GM18526 (cell line): ENCODE measurements around the gene SRBD1.

ENCODE experiments used
- POLR2A ChIP-seq: IDR thresholded peaks from 3 replicates; pipeline ENCODE4 v1.6.1; 2011; ENCODE audit not compliant: insufficient read length; ENCODE audit errors: extremely low read depth

Gene SRBD1

DNA sequence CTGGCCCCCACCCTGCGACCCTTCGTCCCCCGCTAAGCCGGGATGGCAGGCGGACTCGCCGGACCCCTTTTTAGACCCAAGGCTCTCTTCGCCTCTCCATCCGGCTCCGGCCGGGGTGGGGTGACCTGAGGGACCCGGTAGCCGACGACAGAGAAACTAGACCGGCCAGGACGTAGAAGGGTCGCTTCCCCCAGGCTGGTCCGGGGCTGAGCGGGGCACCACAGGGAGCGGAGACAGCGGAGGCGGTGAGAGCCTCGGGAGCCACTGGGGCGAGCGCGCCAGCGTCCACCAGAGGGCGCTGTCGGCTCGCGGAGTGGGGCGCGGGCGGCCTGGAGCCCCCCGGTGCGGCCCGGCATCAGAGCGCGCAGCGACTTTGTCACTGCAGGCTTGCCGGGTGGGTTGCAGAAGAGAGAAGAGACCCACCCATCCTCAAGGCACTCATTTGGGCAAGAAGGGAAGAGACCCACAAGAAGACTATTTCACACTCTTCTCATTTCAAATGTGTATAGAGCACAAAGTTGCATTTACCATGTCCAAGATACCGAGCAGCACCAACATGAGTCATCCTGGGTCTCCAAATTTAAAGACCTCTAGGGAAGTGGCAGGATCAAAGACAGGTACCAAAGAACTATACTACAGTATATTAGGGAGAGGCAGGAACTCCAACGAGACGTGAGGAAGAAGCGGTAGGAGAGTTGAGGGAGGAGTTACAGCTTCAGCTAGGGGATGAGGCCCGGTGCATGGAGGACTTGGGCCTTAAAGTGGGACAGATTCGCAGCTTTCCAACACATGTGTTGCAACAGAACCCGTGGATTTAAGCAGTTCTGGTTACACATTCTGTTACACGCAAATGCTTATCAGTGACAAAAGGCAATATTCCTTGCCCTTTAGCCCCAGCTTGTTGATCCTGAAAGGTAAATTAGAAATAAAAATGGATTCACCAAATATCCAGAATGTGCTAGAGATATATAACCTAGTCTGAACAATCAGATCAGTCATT, 32.8 kb upstream of the SRBD1 start:
- no peak for TF ChIP-seq POLR2A

DNA sequence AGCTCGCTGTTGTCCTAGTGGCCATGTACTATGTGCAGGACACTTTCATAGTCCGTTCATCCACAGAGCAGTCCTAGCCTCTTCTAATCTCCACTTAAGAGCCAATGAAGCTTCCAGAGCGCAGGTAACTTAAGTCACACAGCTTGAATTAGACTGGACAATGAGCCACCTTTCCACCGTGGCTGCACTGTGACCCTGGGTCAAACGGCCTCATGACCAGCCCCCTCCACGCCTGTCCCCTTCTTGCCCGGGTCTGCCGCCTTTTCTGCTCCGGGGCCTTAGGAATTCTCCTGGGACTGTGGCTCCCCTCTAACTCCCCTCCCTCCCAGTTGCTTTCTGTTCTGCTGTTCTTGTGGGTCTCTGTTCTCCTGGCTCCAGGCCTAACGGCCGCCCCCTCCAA, 32.0 kb upstream of the SRBD1 start:
- TF ChIP-seq POLR2A, result no peak

DNA sequence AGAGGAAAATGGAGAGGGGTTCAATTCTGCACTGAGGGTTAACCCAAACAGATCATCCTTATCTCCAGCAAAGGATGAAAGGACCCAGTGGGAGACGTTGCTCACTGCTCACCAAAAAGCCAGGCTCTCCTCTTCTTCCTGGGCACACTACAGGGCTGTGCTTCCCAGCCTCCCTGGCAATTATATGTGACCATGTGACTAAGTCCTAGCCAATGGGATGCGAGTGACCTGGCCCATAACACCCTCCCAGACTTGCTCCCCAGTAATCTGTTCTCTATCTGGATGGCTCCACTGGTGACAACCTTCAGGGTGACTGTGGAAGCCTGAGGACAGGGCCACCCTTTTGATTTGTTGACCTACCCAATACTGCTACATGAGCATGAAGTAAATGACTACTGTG, 29.5 kb upstream of the SRBD1 start:
- TF ChIP-seq POLR2A, result no peak

DNA sequence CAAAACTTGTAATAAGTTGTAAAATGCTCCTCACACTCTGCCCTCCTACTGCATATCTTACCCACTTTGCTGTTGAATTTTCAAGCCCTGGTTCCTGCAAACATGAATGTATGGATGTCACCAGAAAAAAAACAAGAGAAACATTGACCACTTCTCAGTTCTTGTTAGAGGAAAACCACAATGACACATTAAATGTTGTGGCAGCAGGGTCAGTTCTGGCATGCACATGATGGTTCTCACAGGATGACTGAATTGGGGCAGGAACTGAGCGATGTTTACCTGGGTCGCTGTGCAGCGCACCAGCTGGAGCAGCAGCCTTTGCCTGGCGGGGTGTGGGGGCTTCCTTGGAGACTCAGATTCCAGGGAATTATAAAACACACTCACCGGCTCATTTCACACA, 26.4 kb upstream of the SRBD1 start:
- TF ChIP-seq POLR2A, result no peak

DNA sequence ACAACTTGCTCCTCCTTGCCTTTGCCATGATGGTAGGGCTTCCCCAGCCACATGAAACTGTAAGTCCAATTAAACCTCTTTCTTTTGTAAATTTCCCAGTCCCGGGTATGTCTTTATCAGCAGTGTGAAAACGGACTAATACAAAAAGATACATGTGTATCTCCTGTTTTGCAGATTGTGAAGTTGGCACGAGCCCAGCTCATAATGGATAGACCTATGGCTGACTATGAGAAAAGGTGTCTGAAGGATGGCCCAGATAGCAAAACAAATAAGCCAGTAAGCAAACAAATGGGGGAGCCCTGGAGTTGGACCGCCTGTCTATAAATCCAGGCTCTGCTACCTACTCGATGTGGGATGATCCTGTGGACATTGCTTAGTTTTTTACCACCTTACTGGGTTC, 24.9 kb upstream of the SRBD1 start:
- no peak for TF ChIP-seq POLR2A

DNA sequence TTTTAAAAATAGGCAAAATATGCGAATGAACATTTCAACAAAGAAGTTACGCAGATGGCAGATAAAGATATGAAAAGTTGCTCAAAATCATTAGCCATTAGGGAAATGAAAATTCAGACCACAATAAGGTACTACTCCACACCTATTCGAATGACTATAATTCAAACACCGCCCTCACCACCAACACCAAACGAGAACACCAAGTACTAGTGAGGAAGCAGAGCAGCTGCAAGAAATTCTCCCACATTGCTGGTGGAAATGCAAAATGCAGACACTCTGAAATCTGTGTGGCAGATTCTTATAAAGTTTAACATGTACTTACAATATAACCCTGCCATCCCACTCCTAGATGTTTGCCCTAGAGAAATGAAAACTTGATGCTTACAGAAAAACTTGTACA, 23.2 kb upstream of the SRBD1 start:
- TF ChIP-seq POLR2A, result no peak

DNA sequence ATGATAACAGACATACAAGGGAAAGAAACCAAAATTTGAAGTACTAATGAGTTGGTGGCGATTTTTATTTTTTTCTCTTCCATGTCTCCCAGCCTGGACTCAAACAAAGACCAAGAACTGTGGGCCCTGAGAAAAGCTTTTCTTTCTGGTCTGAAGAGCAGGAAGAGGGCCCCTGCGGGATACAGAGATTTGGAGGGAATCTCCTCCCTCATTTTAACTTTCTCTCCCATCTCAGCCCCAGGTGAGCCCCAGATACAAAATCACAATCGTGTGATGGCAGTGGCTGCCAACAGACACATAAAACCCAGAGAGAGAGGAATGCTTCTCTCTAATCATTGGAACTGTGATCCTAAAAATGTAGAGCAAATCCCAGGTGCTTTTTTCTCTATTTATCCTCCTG, 20.9 kb upstream of the SRBD1 start:
- no peak for TF ChIP-seq POLR2A

DNA sequence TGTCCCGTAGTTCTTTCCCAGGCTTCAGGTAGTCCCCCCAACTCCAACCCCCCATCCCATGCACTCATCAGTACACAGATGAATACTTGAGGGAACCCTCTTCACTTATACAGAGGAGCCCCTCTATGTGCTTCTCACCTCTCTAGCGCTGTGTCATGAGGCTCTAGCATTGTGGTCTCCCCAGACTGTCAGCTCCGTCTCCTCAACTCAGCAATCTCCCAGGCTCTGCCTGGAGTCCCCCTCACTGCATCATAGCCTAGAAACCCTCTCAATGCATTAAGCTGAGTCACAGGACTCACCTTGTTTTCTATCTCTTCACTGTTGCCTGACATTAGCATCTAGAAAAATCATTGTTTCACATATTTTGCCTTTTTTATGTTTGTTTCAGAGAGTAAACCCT, 20.3 kb upstream of the SRBD1 start:
- no peak for TF ChIP-seq POLR2A

DNA sequence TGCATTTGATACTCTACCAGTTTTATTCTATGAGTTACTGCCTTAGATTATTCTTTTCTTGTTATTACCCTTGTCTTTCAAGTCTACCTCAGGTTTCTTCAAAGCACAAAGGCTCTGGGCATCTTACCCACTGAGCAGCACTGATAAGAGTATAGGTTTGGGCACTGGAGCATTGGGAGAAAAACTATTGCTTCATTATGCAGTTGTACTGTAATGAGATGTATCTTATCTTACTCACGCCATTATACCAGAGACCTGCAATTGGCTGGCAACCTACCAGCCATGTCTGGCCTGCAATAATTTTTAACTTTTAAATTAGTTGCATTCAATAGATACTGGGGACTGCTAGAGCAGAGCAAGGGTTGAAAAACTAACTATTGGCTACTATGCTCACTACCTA, 18.9 kb upstream of the SRBD1 start:
- TF ChIP-seq POLR2A, result no peak

DNA sequence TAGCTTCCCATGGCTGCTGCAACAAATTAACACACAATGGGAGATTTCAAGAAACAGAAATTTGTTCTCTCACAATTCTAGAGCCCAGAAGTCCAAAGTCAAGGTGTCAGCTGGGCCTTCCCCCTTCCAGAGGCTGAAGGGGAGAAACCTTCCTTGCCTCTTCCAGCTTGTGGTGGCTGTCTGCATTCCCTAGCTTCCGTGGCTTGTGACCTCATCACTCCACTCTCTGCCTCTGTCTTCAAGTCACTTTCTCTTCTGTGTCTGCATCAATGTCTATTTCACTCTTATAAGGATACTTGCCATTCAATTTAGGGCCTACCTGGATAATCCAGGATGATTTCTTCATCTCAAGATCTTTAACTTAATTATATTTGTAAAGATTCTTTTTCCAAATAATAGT, 16.8 kb upstream of the SRBD1 start:
- TF ChIP-seq POLR2A, result no peak

DNA sequence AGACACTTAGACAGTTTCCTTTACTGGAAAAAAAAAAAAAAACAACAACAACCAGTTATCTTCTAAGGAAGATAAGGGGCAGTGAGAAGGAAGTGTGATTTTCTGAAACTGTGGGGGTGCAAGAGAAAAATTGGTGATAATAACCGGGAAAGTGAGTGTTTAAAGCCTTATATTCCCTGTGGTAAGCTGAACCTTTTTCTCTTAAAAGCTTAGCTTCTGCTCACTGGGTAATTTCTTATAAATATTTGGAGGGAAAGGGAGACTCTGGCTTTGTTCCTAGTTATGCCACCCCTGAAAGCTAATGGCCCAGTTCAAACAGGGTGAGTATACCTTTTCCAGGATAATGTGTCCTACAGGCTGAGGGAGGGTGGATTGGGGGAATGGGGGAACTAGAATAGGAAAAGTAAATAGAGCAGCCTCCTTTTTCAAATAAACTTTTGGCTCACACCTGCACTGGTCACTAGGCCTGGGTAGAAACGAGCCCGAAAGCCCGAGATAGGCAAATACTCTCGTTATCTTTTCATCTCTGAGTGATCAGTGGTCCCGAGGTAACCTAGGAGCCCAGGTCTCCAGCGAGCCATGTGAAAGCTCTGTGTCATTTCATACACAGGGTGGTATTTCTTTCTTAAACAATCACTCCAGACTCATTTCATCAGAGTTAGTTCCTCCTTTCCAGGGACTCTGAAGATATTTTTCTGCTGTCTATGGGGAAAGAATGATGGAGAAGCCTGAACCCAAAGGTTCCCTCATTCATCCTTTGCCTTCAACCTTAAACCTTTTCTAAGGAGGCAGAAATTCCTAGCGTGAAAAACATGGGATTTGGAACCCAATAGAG, 15.5 kb upstream of the SRBD1 start:
- TF ChIP-seq POLR2A, result no peak

DNA sequence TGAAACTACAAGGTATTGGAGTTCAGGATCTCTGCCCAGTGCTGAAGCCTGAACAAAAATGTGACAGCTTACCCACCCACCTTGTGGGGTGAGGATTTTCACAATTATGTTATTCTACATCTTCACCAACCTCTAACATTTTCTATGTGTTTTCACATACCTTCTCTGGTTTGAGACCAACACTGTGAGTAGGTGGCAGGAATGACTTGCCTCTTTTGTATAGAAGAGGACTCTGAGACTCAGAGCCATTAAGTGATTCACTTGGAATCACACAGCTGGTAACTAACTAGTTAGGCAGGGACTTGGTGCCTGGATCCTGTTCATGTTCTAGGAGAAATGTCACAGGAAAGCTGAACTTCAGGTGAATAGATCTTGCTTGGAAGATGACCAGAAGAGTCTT, 14.8 kb upstream of the SRBD1 start:
- no peak for TF ChIP-seq POLR2A

DNA sequence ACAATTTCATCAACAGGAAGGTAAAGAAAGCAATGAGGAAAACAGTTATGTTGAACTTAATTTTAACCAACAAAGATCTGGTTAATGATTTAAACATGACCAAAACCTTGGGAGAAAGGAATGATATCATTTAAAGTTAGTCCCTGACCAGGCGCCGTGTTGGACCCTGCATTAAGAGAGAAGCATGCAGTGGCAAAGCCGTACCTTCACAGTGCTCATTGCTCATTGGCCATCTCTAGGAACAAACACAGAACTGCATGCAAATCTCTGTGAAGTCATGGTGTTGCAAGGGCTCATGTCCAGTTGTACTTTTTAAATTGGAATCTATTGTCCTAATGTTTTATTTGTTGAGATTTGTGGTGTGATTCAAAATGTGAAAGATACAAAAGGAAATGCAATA, 12.0 kb upstream of the SRBD1 start:
- no peak for TF ChIP-seq POLR2A

DNA sequence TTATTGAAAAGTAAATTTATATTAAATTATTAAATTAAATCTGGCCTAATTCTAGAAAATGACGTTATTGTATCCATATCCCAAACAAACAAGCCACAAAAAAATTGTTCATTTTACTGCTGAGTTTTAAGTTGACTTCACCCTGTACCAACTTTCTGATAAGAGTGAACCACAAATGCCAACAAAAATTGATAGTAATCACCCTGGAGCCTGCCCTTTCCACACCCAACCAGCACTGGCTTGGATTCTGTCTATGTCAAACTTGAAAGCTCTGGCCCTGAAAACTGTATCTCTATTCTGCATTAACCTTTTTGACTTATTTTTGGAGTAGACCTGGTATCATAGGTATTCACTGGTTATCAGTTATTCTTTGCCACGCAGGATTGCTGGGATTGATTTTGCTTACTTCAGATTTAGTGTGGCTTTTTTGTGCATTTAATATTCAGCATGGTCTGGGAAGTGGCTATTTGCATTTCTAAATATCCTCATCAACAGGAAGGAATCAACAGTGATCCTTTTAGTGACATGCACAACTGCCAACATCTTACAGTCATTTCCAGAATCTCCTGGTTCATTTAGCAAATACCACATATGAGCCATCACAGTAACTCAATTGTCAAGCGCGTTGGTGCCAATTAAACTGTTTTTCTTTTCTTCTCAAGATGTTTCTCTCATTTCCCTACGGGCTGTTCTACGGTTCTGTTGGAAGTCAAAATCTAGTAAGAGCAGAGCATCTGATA, 11.4 kb upstream of the SRBD1 start:
- TF ChIP-seq POLR2A, result no peak

DNA sequence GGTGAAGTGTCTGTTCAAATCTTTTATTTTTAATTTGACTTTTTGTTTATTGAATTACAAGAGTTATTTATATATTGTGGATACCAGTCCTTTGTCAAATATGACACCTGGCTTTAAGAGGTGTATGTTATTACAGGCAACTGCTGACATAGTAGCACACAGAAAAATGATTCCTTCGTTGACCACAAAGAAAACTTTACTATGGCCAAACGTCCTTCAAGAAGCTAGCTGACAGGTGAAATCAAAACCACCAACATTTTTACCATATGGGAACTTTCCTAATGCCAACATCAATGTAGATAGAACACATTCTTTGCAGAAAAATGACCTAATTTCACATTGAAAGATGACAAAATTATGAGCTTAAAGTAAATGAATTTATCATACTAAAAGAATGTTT, 6.4 kb upstream of the SRBD1 start:
- TF ChIP-seq POLR2A, result no peak
